A549 treated with CpdA at 1 μM for 4 hours (cell line): Measurements from ENCODE around the gene SH3GL2. TPM values are rescaled to one million over a fixed set of nuclear protein-coding genes. Genes with fewer than 3 reads are reported as not detected.

Source experiments
- total RNA-seq: library from RNA; stranded (reverse); fragments of 200-300 nt; extraction: Qiagen RNA extraction; gene quantifications from 5 replicates; pipeline ENCODE4 v1.2.3, GENCODE V29; 2022; ENCODE audit warnings: low read depth

SH3GL2 gene
- total RNA-seq: 0.03 to 0.15 TPM (median 0.11 TPM) in 4 of 5 replicates, not detected in the other

GRCh38 chr9:17578911-17579793, at the start of gene SH3GL2:
SH3GL2 (plus strand) TSS chr9:17579066.

